Memory B cell (primary cell): Measurements from ENCODE around the gene ADORA2A.

ENCODE experiments used
- ATAC-seq: fragments of 150-1000 bp; cut with Tn5 transposase; 2 replicates; pipeline ENCODE4 v1.10.0; 2021; ENCODE audit warnings: low read depth, mild to moderate bottlenecking, moderate library complexity
- DNase-seq, 2 donors: peaks; one replicate each; pipeline ENCODE4 v3.0.0; 2022; ENCODE audit warnings: low spot score in 2 of 2
- H3K27ac Mint-ChIP-seq: one replicate; pipeline ENCODE4 v1.8.0; 2022; ENCODE audit warnings: mild to moderate bottlenecking, moderate library complexity, mixed read lengths
- H3K27me3 Mint-ChIP-seq: one replicate; pipeline ENCODE4 v1.8.0; 2022; ENCODE audit warnings: mixed read lengths
- H3K36me3 Mint-ChIP-seq: one replicate; pipeline ENCODE4 v1.8.0; 2022; ENCODE audit warnings: mild to moderate bottlenecking, mixed read lengths
- H3K4me1 Mint-ChIP-seq: one replicate; pipeline ENCODE4 v1.8.0; 2022; ENCODE audit warnings: mixed read lengths
- H3K4me3 Mint-ChIP-seq: one replicate; pipeline ENCODE4 v1.8.0; 2022; ENCODE audit warnings: mild to moderate bottlenecking, moderate library complexity, mixed read lengths
- H3K9me3 Mint-ChIP-seq: one replicate; pipeline ENCODE4 v1.8.0; 2022; ENCODE audit warnings: mixed read lengths

ADORA2A gene

DNA sequence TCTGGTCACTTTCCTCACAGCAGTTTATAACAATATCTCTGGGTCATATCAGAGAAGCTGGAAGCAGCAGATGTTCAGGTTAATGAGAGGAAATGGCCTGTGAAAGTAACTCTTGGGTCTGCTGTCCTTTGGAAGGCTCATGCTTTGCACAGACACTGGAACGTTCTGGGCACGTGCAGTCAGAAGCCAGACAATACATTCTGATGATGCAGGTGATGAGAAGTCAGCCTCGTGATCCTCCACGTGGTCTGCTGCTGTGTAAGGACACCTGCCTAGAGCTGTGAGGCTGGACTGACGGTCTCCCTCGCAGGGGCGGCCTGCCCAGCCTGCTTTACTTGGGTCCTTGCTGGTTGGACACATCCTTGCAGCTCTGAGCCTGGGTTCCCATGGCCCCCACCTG lies 18.8 kb upstream of the ADORA2A start:
- ATAC-seq (no peak), DNase-seq (no peak)
- Mint-ChIP-seq H3K4me3 (no peak overlapping the region), H3K9me3 (no peaks in the 10 kb centered on the region), H3K36me3 (peaks cover 19% of the 10 kb centered on the region), H3K27ac (peak overlapping the region; percentile 31), H3K27me3 (no peaks in the 10 kb centered on the region), H3K4me1 (peaks cover 2% of the 10 kb centered on the region)

GRCh38 chr22:24409707-24410106 lies 17.7 kb upstream of the ADORA2A start:
- Mint-ChIP-seq H3K4me1 (peaks cover 2% of the 10 kb centered on the region), H3K27me3 (no peaks in the 10 kb centered on the region), H3K9me3 (no peaks in the 10 kb centered on the region), H3K27ac (no peak overlapping the region), H3K36me3 (peaks cover 11% of the 10 kb centered on the region), H3K4me3 (no peak overlapping the region)
- no peak for ATAC-seq
- no peak for DNase-seq

GRCh38 chr22:24410110-24410856 lies 17.1 kb upstream of the ADORA2A start:
- no peak for ATAC-seq
- no peaks in the 10 kb centered on the region for H3K9me3 Mint-ChIP-seq
- no peak for DNase-seq
- H3K27ac Mint-ChIP-seq, result no peak overlapping the region
- no peak overlapping the region for H3K4me3 Mint-ChIP-seq
- peaks cover 2% of the 10 kb centered on the region for H3K4me1 Mint-ChIP-seq
- peaks cover 12% of the 10 kb centered on the region for H3K36me3 Mint-ChIP-seq
- H3K27me3 Mint-ChIP-seq, result no peaks in the 10 kb centered on the region

DNA sequence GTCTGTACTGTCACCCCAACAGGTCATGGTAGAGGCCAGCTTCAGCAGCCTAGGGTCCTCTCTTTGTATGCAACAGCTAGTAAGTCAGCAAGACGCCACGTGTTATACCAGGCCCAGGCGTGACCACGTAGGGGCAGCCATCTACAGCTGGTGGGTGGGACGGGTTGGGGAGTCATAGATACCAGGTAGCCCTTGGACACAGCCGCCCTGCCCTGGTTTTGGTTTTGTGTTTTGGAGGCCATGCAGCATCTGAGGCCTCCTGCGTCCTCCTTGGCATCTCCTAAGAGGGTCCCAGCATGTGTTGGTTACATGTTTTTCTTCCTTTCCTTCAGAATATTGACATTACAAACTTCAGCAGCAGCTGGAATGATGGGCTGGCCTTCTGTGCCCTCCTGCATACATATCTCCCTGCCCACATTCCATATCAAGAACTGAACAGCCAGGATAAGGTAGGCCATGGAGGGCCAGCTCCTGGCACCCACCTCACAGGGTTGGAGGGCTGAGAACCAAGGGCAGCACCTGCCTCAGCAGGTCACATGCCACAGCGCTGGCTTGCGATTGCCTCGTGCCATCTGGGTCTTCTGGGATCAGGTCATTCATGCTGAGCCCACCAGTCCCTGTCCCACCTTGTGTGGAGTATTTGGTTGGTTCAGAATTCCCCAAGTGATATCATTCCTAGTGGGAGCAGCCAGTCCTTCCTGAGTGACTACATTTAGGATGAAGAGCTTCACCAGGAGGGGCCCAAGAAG lies 16.0 kb upstream of the ADORA2A start:
- Mint-ChIP-seq H3K27ac (peak overlapping the region; percentile 32), H3K4me3 (no peak overlapping the region), H3K4me1 (peaks cover 2% of the 10 kb centered on the region), H3K9me3 (no peaks in the 10 kb centered on the region), H3K27me3 (no peaks in the 10 kb centered on the region), H3K36me3 (peaks cover 13% of the 10 kb centered on the region)
- no peak for DNase-seq
- ATAC-seq, result no peak

- no peaks in the 10 kb centered on the region for H3K9me3 Mint-ChIP-seq
- peaks cover 13% of the 10 kb centered on the region for H3K36me3 Mint-ChIP-seq
- H3K27ac Mint-ChIP-seq, result no peak overlapping the region
- no peak for ATAC-seq
- H3K4me3 Mint-ChIP-seq, result no peak overlapping the region
- peaks cover 2% of the 10 kb centered on the region for H3K4me1 Mint-ChIP-seq
- H3K27me3 Mint-ChIP-seq, result no peaks in the 10 kb centered on the region
- no peak for DNase-seq
Measured at GRCh38 chr22:24412274-24412673, 15.1 kb upstream of the ADORA2A start.

GRCh38 chr22:24413271-24413670 lies 14.1 kb upstream of the ADORA2A start:
- peaks cover 13% of the 10 kb centered on the region for H3K36me3 Mint-ChIP-seq

DNA sequence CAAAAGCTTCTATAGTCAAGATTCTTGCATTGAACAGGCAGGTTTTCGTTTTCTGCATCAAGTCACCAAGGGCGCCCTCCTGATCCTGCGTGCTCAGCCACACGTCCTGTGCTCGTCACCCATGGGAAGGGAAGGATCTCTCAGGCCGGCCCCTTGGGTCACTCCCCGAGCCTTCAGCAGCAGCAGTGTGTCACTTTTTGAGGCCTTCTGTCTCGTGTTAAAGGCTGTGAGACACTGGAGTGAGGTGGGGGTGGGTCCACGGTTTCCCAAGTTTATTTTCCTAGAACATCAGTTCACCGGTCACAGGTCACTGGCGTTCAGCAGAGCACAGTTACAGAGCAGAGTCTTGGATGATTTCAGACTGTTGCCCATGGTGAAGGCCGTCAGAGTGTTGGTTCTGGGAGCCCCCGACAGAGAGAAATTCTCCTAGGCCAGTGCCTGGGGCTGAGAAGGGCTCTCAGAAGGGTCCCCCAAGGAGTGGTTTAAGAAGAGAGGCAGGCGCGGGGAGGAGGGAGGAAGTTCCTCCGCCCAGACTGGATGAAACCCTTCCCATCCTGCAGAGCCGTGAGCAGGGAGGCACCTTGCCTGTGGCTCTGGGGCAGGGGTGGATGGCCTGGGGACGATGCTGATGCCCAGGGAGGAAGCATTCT lies 13.5 kb upstream of the ADORA2A start:
- ATAC-seq (no peak), DNase-seq (no peak)
- H3K27me3 Mint-ChIP-seq, result no peaks in the 10 kb centered on the region
- H3K27ac Mint-ChIP-seq, result no peak overlapping the region
- H3K9me3 Mint-ChIP-seq, result no peaks in the 10 kb centered on the region
- H3K4me3 Mint-ChIP-seq, result no peak overlapping the region
- H3K4me1 Mint-ChIP-seq, result peaks cover 2% of the 10 kb centered on the region
- peaks cover 13% of the 10 kb centered on the region for H3K36me3 Mint-ChIP-seq

More at GRCh38 chr22:24413271-24413670, 14.1 kb upstream of the ADORA2A start:
- no peaks in the 10 kb centered on the region for H3K9me3 Mint-ChIP-seq
- no peak overlapping the region for H3K4me3 Mint-ChIP-seq
- H3K27me3 Mint-ChIP-seq, result no peaks in the 10 kb centered on the region
- peaks cover 2% of the 10 kb centered on the region for H3K4me1 Mint-ChIP-seq
- H3K27ac Mint-ChIP-seq, result no peak overlapping the region
- no peak for ATAC-seq
- no peak for DNase-seq

DNA sequence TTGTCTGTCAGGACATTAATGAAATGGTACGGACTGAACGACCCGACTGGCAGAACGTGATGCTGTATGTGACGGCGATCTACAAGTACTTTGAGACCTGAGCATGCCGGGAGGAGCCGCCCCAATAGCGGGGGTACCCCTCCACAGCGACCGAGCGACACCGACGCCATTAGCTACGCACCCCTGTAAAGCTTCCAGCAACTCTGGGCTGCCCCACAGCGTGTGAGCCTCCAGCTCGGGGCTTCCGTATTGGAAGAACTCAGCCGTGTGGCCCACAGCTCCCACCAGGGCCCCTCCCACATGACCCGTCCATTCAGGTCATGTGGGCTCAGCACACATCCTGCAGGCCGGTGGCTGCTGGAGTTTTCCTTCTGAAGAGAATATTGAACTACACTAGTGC lies 12.9 kb upstream of the ADORA2A start:
- H3K9me3 Mint-ChIP-seq, result no peaks in the 10 kb centered on the region
- H3K4me1 Mint-ChIP-seq, result peaks cover 2% of the 10 kb centered on the region
- ATAC-seq, result no peak
- DNase-seq, result no peak
- no peak overlapping the region for H3K4me3 Mint-ChIP-seq
- H3K27ac Mint-ChIP-seq, result no peak overlapping the region
- no peaks in the 10 kb centered on the region for H3K27me3 Mint-ChIP-seq
- peaks cover 13% of the 10 kb centered on the region for H3K36me3 Mint-ChIP-seq

GRCh38 chr22:24414984-24415945 lies 12.1 kb upstream of the ADORA2A start:
- no peaks in the 10 kb centered on the region for H3K9me3 Mint-ChIP-seq
- H3K36me3 Mint-ChIP-seq, result peaks cover 13% of the 10 kb centered on the region
- H3K27ac Mint-ChIP-seq, result no peak overlapping the region
- H3K27me3 Mint-ChIP-seq, result no peaks in the 10 kb centered on the region
- H3K4me3 Mint-ChIP-seq, result no peak overlapping the region
- ATAC-seq, result no peak
- DNase-seq, result no peak
- H3K4me1 Mint-ChIP-seq, result peaks cover 2% of the 10 kb centered on the region

GRCh38 chr22:24416095-24416494 lies 11.3 kb upstream of the ADORA2A start:
- Mint-ChIP-seq H3K27ac (no peak overlapping the region), H3K9me3 (no peaks in the 10 kb centered on the region), H3K4me1 (no peaks in the 10 kb centered on the region), H3K4me3 (no peak overlapping the region), H3K36me3 (peaks cover 12% of the 10 kb centered on the region), H3K27me3 (no peaks in the 10 kb centered on the region)
- ATAC-seq (no peak), DNase-seq (no peak)

DNA sequence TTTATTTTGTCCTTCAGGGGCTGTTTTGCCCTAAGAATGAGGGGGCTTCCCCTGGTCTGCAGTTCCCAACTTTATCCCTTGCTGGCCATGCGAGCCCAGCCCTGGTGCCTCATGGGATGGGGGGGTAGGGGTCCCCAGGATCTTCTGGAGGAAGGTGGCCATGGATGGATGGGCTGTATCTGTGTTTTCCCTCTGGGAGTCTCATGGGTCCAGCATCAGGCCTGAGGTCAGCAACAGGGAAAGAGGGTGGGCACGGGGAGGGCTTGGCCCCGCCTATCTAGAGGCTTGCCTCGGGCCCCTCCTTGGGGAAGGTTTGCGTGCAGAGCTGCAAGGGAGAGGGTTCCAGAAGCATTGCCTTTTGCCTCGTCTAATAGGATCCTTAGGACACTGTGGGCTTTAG lies 10.8 kb upstream of the ADORA2A start:
- Mint-ChIP-seq H3K27me3 (no peaks in the 10 kb centered on the region), H3K9me3 (no peaks in the 10 kb centered on the region), H3K4me3 (no peak overlapping the region), H3K36me3 (peaks cover 12% of the 10 kb centered on the region), H3K27ac (no peak overlapping the region), H3K4me1 (peaks cover 2% of the 10 kb centered on the region)
- DNase-seq (no peak), ATAC-seq (no peak)

DNA sequence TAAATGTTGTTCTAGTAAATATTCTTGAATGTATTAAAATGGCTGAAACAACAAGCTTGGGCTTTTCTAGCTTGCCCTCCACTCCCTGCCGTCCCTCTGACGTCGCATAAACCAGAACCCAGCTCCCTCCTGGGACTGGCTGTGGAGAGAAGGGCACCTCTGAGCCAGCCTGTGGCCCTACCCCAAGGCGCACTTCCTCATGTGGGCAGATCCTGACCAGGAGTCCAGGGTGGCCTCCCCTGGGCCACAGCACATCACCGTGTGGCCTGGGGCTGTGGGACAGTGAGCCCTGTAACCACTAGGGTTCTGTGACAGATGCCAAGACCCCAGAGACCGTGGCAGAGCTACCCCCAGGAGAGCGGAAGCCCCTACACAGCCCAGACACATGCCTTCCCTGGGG lies 10.2 kb upstream of the ADORA2A start:
- ATAC-seq (no peak), DNase-seq (no peak)
- Mint-ChIP-seq H3K4me1 (peaks cover 2% of the 10 kb centered on the region), H3K27ac (no peak overlapping the region), H3K4me3 (no peak overlapping the region), H3K36me3 (peaks cover 11% of the 10 kb centered on the region), H3K9me3 (no peaks in the 10 kb centered on the region), H3K27me3 (no peaks in the 10 kb centered on the region)

DNA sequence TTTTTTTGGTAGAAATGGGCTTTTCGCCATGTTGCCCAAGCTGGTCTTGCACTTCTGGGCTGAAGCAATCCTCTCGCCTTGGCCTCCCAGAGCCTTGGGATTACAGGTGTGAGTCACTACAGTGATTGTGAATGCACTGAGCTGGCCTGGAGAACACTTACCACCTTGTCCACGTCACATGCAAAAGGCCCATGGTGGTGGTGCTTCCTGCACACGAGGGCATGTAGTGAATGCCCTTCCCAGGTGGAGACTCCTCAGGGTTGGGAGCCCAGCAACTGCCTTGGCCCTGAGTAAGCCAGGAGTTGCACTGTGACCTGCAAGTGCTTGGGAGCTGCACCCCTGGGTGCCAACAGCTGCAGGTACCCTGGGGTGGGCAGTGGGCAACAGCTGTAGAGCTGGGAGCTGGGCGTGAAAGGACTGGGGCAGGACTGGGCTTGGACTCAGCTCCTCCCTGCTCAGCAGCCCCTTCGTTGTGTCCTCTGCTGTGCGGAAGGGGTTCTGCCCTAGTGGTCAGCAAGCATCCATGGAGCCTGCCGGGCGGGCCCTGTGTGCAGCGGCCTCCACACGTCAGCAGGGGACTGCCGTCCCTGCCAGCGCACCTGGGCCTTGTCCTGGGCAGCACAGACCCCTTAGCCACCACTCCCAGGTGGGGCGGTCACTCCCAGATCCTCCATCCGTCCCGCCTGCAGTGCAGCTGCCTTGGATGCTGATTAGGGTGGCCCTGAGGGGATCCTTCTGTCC lies 9.3 kb upstream of the ADORA2A start:
- H3K4me1 Mint-ChIP-seq, result peaks cover 6% of the 10 kb centered on the region
- ATAC-seq (no peak), DNase-seq (no peak)
- no peak overlapping the region for H3K4me3 Mint-ChIP-seq
- no peak overlapping the region for H3K27ac Mint-ChIP-seq
- no peaks in the 10 kb centered on the region for H3K9me3 Mint-ChIP-seq
- H3K36me3 Mint-ChIP-seq, result peaks cover 6% of the 10 kb centered on the region
- H3K27me3 Mint-ChIP-seq, result peaks cover 3% of the 10 kb centered on the region
